GM19468 (cell line): Measurements from ENCODE around the gene VOPP1.
"Not testable (repeated sequence)": the region's sequence is repeated elsewhere in the genome, so short reads cannot be mapped to it uniquely, and the experiment has no call there.

Experiments used
- ATAC-seq: cut with Tn5 transposase; IDR thresholded peaks from one replicate; pipeline ENCODE4 v1.9.1; 2021; ENCODE audit warnings: mild to moderate bottlenecking, moderate library complexity, moderate number of reproducible peaks; ENCODE audit not compliant: unreplicated experiment; ENCODE audit errors: extremely low read depth

The VOPP1 gene

GRCh38 chr7:55515569-55516279 lies 56.6 kb downstream of the VOPP1 start:
- no peak for ATAC-seq

DNA sequence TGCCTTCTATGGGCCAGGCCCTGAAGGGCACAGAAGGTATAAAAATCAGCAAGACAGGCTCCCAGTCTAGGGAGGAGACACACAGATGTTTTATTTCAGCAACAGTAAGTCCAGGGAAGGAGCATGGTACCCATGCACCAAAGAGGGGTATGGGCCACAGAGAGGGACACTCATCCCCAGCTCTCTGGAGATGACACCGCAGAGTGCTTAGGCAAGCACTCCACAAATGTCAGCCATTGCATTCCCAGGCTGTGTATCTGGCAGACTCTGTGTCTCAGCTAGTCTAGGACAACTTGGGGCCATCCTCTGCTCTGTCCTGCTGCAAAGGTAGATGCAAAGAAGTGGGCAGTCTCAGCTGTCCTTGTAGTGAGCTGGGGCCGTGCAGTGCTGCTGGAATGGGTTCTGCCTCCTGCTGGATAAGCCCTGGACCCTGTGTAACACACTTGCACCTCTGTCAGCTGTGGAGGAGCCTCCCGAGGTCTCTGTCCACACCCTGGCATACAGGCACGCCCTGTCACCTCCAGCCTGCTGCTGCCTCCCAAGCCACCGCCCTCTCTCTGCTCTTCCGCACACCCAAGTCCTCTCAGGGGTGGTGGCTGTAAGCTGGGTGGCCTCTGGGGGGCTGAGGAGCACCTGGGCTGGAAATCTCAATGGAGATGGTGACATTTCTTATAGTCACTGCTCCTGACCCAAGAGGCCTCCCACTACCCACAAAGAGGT lies 57.6 kb downstream of the VOPP1 start:
- no peak for ATAC-seq

- ATAC-seq: no peak
These were observed 58.4 kb downstream of the VOPP1 start for GRCh38 chr7:55513868-55514267.

DNA sequence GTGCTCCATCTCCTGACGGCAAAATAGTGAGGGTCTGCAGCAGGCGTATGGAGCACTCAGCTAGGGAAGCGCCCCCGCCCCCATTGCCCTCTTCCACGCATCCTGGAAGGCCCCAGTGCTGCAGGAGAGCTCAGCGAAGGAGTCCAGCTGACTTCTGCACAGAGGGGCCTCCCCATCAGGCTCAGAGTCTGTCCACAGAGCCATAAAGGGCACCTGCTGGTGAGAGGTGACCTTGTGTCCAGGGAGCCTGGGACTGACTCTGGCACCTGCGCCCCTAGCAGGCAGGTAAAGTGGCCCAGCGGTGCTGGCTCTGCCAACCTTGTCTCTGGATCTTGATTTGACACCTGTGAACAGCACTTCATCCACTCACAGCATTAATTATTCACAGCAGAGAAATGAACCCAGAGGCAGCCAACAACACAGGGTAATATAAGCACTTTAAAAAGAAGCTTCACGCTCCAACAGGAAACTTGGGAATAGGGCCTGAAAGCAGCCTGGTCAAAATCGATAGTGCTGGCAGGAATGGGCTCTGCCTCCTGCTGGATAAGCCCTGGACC lies 59.6 kb downstream of the VOPP1 start:
- no peak for ATAC-seq

GRCh38 chr7:55510621-55511020 lies 61.7 kb downstream of the VOPP1 start:
- no peak for ATAC-seq

DNA sequence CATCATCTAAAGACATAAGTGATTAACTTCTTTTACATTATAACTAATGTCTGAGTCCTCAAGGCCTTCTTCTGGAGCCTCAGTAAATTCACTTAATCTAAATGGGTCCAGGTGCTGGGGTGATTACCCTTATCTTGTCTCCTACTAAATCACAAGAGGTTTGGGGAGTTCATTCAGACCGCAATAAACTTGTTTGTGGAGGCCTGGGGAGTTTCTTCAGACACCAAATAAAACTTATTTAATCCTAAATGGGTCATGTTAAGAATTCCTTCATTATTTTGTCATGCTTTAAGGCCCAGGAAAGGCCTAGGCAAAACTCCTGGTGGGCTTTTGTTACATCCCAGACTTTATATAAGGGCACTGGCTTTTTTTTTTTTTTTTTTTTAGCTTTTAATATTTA lies 62.1 kb downstream of the VOPP1 start:
- not testable (repeated sequence) for ATAC-seq

DNA sequence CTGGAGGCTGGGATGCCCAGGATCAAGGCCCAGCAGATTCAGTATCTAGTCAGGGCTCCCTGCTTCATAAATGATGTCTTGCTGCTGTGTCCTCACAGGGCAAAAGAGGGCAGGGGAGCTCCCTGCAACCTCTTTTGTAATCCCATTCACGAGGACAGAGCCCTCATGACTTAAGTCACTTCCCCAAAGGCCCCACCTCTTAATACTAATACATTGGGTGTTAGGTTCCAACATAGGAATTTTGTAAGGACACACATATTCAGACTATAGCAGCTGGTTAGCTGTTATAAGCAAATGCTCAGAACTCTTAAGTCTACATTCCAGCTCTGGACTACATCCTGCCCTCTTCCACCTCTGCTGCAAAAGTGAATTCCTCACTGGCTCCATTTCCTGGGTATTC lies 63.0 kb downstream of the VOPP1 start:
- ATAC-seq: no peak

DNA sequence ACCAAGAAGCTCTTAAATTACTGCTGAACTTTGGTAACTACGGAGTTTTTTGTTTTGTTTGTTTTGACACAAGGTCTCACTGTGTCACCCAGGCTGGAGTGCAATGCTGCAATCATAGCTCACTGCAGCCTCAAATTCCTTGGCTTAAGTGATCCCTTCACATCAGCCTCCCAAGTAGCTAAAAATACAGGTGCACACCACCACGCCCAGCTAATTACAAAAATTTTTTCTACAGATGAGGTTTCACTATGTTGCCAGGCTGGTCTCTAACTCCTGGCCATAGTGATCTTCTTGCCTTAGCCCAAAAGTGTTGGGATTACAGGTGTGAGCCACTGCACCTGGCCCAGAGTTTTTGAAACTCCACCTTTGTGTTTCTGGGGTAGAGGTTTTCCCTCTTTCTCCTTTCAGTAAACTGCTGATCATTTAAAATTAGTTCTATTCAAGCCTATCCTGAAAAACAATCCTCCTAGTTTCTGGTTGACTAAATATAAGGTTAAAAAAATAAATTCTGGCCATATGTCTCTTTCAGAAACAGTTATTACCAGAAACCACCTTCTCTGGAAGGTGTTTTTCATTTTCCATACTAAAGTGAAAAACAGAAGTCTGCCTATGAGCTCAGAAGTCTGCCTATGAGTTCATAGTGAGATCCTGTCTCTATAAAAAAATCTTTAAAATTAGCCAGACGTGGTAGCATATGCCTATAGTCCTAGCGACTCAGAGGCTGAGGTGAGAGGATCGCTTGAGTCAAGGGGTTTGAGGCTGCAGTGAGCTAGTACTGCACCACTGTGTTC lies 63.9 kb downstream of the VOPP1 start:
- peak; percentile 30 for ATAC-seq

- no peak for ATAC-seq
These were observed 64.6 kb downstream of the VOPP1 start for GRCh38 chr7:55507743-55508142.

GRCh38 chr7:55504967-55505658 lies 67.2 kb downstream of the VOPP1 start:
- ATAC-seq: no peak

GRCh38 chr7:55504093-55504859 lies 68.0 kb downstream of the VOPP1 start:
- no peak for ATAC-seq

DNA sequence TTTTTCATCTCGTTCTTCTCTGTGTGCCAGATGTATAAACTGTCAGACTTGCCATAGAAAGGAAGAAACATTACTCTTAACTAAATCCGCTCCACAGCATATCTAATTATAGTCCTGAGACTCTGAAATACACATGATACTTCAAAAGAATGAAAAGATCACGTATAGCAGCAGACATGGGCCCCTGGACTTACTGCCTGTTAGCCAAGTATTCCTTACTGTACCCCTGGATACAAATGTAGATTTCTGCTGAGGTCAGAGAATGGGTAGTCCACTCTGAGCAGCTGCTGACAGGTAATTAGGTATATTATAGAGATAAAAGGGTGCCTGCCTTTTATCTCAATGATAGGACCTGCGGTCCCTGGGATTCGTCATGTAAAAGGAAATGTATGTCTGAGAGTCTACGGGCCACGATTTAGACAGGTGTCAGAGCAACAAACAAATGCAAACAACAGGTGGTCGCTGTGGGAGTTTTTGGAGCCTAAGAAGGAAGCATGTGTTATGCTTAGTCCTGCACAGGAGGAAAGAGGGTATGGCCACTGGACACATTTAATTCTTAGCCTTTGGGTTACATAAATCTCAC lies 69.4 kb downstream of the VOPP1 start:
- ATAC-seq: no peak

GRCh38 chr7:55502124-55502857 lies 70.0 kb downstream of the VOPP1 start:
- no peak for ATAC-seq

- ATAC-seq: no peak
These were observed 70.7 kb downstream of the VOPP1 start for GRCh38 chr7:55501611-55502010.

GRCh38 chr7:55500117-55500756 lies 72.1 kb downstream of the VOPP1 start:
- ATAC-seq: no peak

DNA sequence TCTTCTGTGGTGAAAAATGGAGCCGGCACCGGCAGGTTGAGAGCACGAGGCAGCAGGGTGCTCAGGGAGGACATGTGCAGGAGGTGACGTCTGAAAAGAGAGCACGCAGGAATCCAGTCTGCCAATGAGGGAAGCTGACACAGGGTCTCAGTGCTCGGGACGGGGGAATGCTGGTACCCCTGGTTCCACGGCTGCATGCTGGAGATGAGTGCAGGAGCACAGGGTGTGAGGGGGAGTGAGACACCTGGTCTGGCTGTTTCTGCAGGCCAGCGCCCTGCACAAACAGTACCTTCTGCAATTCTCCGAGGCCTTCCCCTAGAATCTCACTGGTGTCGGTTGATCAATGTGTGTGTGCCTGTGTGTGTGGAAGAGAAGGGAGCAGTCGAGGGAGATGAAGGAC lies 72.7 kb downstream of the VOPP1 start:
- ATAC-seq: no peak

DNA sequence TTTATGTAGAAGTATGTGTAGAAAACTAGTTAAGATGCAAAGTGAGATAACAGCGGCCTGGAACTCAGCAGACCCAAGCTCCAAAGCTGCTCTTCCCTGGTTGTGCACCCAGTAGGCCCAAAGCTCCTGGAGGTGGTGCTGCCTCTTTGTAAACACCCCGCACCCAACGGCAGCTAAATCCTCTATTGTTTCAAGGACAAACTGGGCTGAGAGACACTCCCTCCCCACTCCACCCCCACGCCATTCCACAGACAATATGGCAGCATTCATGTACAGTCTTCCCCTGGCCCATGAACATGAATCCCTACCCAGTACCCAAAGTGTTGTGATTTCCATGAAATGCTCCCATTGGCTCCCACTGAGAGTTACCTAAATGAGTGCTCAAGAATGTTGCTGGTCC lies 73.5 kb downstream of the VOPP1 start:
- no peak for ATAC-seq

DNA sequence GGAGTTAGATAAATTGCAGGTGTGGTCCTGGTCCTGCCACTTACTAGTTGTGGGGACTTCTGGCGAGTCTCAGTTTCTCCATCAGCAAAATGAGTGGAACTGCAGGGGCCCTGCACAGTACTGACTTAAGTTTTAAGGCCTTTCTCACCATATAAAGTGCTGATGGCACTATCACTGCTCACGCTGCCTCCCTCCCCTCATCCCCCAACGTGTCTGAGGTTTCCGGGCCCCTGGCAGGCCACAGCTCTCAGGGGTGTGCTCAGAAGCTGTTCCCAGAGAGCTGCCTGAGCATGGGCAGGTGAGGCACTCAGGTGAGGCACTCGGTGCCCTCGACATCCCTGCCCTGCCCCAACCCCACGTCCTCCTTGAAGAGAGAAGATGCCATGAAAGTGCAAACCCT lies 74.2 kb downstream of the VOPP1 start:
- no peak for ATAC-seq
